GM12878 (cell line): Measurements from ENCODE around the gene TEKT1.

ENCODE experiments used
- CEBPB ChIP-seq, 2 experiments: fragments of 150-350 bp in 1 of 2; IDR thresholded peaks; 2 replicates each; pipeline ENCODE4 v1.6.1; 2012 to 2014; ENCODE audit warnings: low read depth in 2 of 2, low read length in 2 of 2, borderline replicate concordance in 1 of 2, inconsistent platforms in 1 of 2
- NFIC ChIP-seq: IDR thresholded peaks from 2 replicates; pipeline ENCODE4 v1.6.1; 2012; ENCODE audit warnings: low read depth, mild to moderate bottlenecking, inconsistent platforms, low read length, moderate library complexity
- NFYA ChIP-seq: IDR thresholded peaks from 2 replicates; pipeline ENCODE4 v1.6.1; 2011; ENCODE audit warnings: low read depth, mild to moderate bottlenecking, low read length, improper control_type of control experiment, borderline replicate concordance
- PKNOX1 ChIP-seq: fragments of 450-650 bp; IDR thresholded peaks from 2 replicates; pipeline ENCODE4 v1.6.1; 2016; ENCODE audit warnings: mild to moderate bottlenecking
- RFX5 ChIP-seq: IDR thresholded peaks from 2 replicates; pipeline ENCODE4 v1.6.1; 2011; ENCODE audit warnings: low read depth, low read length, improper control_type of control experiment
- TBL1XR1 ChIP-seq: IDR thresholded peaks from 2 replicates; pipeline ENCODE4 v1.6.1; 2012; ENCODE audit warnings: low read depth, low read length, improper control_type of control experiment
- ZNF274 ChIP-seq: IDR thresholded peaks from one replicate; pipeline ENCODE4 v1.8.0; 2011; ENCODE audit not compliant: insufficient read length, insufficient read depth
- TF ChIP-seq, protein P1 (sequence below), 3 experiments: IDR thresholded peaks in 2 of 3; conservative IDR thresholded peaks in 1 of 3; 2 replicates each; pipeline ENCODE4 v1.5.1; 2011; ENCODE audit warnings: low read depth in 3 of 3, low read length in 3 of 3, mild to moderate bottlenecking in 3 of 3, control low read depth in 2 of 3, moderate library complexity in 2 of 3, inconsistent platforms in 1 of 3, mixed read lengths in 1 of 3; ENCODE audit not compliant: control insufficient read depth in 2 of 3, insufficient read depth in 1 of 3; ENCODE audit errors: extremely low read depth in 1 of 3

GRCh38 chr17:6853764-6854442, 22.4 kb upstream of the TEKT1 start:
- TF ChIP-seq RFX5 (no peak), ZNF274 (no peak), TBL1XR1 (no peak), CEBPB (IDR thresholded peaks at IDR 0.05; ENCODE audit: borderline replicate concordance in 1 of 2, low read depth in 2 of 2, low read length in 2 of 2) (no peak), PKNOX1 (no peak), NFYA (no peak), NFIC (no peak)
- TF ChIP-seq, protein P1, sequence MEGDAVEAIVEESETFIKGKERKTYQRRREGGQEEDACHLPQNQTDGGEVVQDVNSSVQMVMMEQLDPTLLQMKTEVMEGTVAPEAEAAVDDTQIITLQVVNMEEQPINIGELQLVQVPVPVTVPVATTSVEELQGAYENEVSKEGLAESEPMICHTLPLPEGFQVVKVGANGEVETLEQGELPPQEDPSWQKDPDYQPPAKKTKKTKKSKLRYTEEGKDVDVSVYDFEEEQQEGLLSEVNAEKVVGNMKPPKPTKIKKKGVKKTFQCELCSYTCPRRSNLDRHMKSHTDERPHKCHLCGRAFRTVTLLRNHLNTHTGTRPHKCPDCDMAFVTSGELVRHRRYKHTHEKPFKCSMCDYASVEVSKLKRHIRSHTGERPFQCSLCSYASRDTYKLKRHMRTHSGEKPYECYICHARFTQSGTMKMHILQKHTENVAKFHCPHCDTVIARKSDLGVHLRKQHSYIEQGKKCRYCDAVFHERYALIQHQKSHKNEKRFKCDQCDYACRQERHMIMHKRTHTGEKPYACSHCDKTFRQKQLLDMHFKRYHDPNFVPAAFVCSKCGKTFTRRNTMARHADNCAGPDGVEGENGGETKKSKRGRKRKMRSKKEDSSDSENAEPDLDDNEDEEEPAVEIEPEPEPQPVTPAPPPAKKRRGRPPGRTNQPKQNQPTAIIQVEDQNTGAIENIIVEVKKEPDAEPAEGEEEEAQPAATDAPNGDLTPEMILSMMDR (IDR thresholded peaks at IDR 0.05 in 2 of 3, conservative IDR thresholded peaks at IDR 0.05 in 1 of 3; ENCODE audit: control insufficient read depth in 2 of 3, extremely low read depth in 1 of 3, insufficient read depth in 1 of 3, low read depth in 3 of 3, low read length in 3 of 3): peak; percentile 14 to 36 (median 14); a peak in 2 of 6 replicates
